G401 (cell line): ENCODE results near the gene G6PC1. TPM values are rescaled to one million over a fixed set of nuclear protein-coding genes. Genes with fewer than 3 reads are reported as not detected.
"Not testable (repeated sequence)": the region's sequence is repeated elsewhere in the genome, so short reads cannot be mapped to it uniquely, and the experiment has no call there.

Experiments
- DNase-seq: peaks from one replicate; pipeline ENCODE4 v3.0.0-alpha.2; 2015; ENCODE audit warnings: low spot score
- in situ Hi-C: cut with HindIII; loops from 2 replicates; pipeline ENCODE4 v1.10.0; 2016; ENCODE audit warnings: low sequenced_read_pairs, mixed read lengths
- total RNA-seq: library from RNA; depleted of rRNA; stranded (reverse); fragments of >200 nt; shearing (Covaris generic); gene quantifications from 2 replicates; pipeline ENCODE4 v1.2.3, GENCODE V29; 2014

Gene G6PC1
- total RNA-seq, 1 experiment from 2014 or later: not detected

GRCh38 chr17:42894283-42895184 is 6.1 kb upstream of the G6PC1 start:
- DNase-seq: no peak
- in situ Hi-C loops: no loop called here

- no peak for DNase-seq
- in situ Hi-C loops: no loop called here
Measured at GRCh38 chr17:42895185-42895555, 5.4 kb upstream of the G6PC1 start.

GRCh38 chr17:42898147-42898811 is 2.3 kb upstream of the G6PC1 start:
- DNase-seq: no peak
- in situ Hi-C loops: no loop called here

- in situ Hi-C loops, DNase-seq: not testable (repeated sequence)
Measured at GRCh38 chr17:42899981-42900380, 618 bp upstream of the G6PC1 start.

- in situ Hi-C loops: no loop called here
- DNase-seq: no peak
Measured at GRCh38 chr17:42901535-42902229, 1.1 kb downstream of the G6PC1 start.

- DNase-seq: no peak
- in situ Hi-C loops: no loop called here
Measured at GRCh38 chr17:42904110-42904469, 3.5 kb downstream of the G6PC1 start.

- no peak for DNase-seq
- in situ Hi-C loops: no loop called here
Measured at GRCh38 chr17:42906772-42907446, 6.3 kb downstream of the G6PC1 start.

- in situ Hi-C loops: no loop called here
Measured at GRCh38 chr17:42908872-42909700, 8.5 kb downstream of the G6PC1 start.

GRCh38 chr17:42913522-42913921 is 12.9 kb downstream of the G6PC1 start:
- in situ Hi-C loops: no loop called here
- no peak for DNase-seq

More at GRCh38 chr17:42908872-42909700, 8.5 kb downstream of the G6PC1 start:
- DNase-seq: no peak

- in situ Hi-C loops: no loop called here
- DNase-seq: no peak
Measured at GRCh38 chr17:42913981-42914617, 13.5 kb downstream of the G6PC1 start.

- in situ Hi-C loops, DNase-seq: not testable (repeated sequence)
Measured at GRCh38 chr17:42915288-42915687, 14.7 kb downstream of the G6PC1 start.

- in situ Hi-C loops, DNase-seq: not testable (repeated sequence)
Measured at GRCh38 chr17:42916388-42917235, 16.0 kb downstream of the G6PC1 start.

- in situ Hi-C loops: no loop called here
- DNase-seq: no peak
Measured at GRCh38 chr17:42917236-42917603, 16.6 kb downstream of the G6PC1 start.

GRCh38 chr17:42918902-42919521 is 18.4 kb downstream of the G6PC1 start:
- in situ Hi-C loops: no loop called here
- no peak for DNase-seq

- in situ Hi-C loops, DNase-seq: not testable (repeated sequence)
Measured at GRCh38 chr17:42919522-42920077, 19.0 kb downstream of the G6PC1 start.

- DNase-seq: no peak
- in situ Hi-C loops: no loop called here
Measured at GRCh38 chr17:42920106-42920900, 19.7 kb downstream of the G6PC1 start.
